ENCODE data around the gene UBL5. TPM values are rescaled to one million over a fixed set of nuclear protein-coding genes. Genes with fewer than 3 reads are reported as not detected.
A peak's percentile ranks its signal among the peaks of the same experiment; 100 is the strongest.
"Not testable (repeated sequence)": the region's sequence is repeated elsewhere in the genome, so short reads cannot be mapped to it uniquely, and the experiment has no call there.

UBL5 gene
- total RNA-seq, 2 donors from 2014 or later: 415 to 506 TPM

DNA sequence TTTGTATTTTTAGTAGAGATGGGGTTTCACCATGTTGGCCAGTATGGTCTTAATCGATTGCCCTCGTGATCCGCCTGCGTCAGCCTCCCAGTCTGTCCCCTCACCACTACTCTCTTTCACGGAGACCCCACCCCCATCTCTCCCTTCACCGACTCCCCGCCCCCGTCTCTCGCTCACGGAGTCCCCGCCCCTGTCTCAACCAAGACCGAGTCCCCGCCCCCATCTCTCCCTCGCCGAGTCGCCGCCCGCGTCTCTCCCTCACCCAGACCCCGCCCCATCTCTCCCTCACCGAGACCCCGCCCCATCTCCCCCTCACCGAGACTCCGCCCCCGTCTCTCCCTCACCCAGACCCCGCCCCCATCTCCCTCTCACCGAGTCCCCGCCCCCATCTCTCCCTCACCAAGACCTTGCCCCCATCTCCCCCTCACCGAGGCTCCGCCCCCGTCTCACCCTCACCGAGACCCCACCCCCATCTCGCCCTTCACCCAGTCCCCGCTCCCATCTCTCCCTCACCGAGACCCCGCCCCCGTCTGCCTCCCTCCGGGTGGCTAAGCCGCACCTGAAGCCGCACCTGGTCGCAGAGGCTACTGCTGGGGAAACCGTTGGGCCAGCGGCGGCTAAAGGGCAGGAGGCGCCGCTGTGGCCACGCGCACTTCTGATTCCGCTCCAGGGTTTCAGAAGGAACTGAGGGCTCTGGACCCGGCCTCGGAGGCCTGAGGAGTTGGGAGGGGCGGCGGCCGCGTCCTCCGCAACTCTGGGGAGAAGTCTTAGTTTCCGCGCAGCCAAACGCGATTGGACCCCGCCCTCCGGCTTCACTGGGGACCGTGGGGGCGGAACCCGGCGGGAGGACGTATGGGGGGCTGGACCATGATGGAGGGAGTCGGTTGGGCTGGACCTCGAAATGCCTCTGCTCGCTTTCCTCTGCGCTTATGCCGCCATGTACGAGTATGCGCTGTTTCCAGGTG is 42.1 kb upstream of the UBL5 start:
- peaks cover 5% of the 10 kb centered on the region for H3K36me3 ChIP-seq (ENCODE audit: control insufficient read depth, insufficient read depth, low read length)
- H3K4me3 Mint-ChIP-seq: peak overlapping the region; percentile 83
- peaks cover 18% of the 10 kb centered on the region for H3K36me3 Mint-ChIP-seq (ENCODE audit: low read depth)
- peaks cover 1% of the 10 kb centered on the region for H3K27me3 Mint-ChIP-seq (ENCODE audit: insufficient read depth)
- peaks cover 10% of the 10 kb centered on the region for H3K4me1 ChIP-seq (ENCODE audit: control insufficient read depth, insufficient read depth, low read length)
- H3K4me3 ChIP-seq (ENCODE audit: low read length): peak overlapping the region; percentile 81
- peak overlapping the region; percentile 93 for H3K27ac ChIP-seq (ENCODE audit: low read depth, low read length)
- H3K27me3 ChIP-seq (ENCODE audit: control insufficient read depth, insufficient read depth, low read length, poor library complexity, severe bottlenecking): no peaks in the 10 kb centered on the region
- H3K27ac Mint-ChIP-seq: peak overlapping the region; percentile 100
- DNase-seq: peak; percentile 100
- H3K9ac ChIP-seq (ENCODE audit: extremely low read depth, low read length, poor library complexity, severe bottlenecking): peak overlapping the region; percentile 97
- TF ChIP-seq, protein P1, sequence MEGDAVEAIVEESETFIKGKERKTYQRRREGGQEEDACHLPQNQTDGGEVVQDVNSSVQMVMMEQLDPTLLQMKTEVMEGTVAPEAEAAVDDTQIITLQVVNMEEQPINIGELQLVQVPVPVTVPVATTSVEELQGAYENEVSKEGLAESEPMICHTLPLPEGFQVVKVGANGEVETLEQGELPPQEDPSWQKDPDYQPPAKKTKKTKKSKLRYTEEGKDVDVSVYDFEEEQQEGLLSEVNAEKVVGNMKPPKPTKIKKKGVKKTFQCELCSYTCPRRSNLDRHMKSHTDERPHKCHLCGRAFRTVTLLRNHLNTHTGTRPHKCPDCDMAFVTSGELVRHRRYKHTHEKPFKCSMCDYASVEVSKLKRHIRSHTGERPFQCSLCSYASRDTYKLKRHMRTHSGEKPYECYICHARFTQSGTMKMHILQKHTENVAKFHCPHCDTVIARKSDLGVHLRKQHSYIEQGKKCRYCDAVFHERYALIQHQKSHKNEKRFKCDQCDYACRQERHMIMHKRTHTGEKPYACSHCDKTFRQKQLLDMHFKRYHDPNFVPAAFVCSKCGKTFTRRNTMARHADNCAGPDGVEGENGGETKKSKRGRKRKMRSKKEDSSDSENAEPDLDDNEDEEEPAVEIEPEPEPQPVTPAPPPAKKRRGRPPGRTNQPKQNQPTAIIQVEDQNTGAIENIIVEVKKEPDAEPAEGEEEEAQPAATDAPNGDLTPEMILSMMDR (conservative IDR thresholded peaks at IDR 0.05): no peak
- WGBS, 2 experiments (ENCODE audit: insufficient coverage in 1 of 2, insufficient read length in 1 of 2): 0% methylated on average over 17 to 59 of the region's 74 CpGs
- peaks cover 6% of the 10 kb centered on the region for H3K9me3 ChIP-seq (ENCODE audit: control insufficient read depth, low read length)
- peaks cover 32% of the 10 kb centered on the region for H3K4me1 Mint-ChIP-seq
- H3K9me3 Mint-ChIP-seq: peaks cover 16% of the 10 kb centered on the region

DNA sequence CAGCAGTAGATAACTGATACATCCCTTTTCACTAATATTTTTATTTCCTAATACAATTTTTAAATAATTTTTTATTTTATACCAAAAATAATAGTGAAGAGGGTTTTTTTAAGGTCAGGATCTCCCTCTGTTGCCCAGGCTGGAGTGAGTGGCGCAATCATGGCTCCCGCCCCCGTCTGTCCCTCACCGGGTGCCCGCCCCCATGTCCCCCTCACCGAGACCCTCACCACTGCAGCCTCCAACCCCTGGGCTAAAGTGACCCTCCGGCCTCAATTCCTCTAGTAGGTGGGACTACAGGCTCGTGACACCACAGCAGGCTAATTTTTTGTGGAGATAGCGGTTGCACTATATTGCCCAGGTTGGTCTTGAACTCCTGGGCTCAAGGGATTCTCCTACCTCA is 41.4 kb upstream of the UBL5 start:
- no peaks in the 10 kb centered on the region for H3K27me3 ChIP-seq (ENCODE audit: control insufficient read depth, insufficient read depth, low read length, poor library complexity, severe bottlenecking)
- no peak overlapping the region for H3K27ac ChIP-seq (ENCODE audit: low read depth, low read length)
- H3K36me3 ChIP-seq (ENCODE audit: control insufficient read depth, insufficient read depth, low read length): peaks cover 5% of the 10 kb centered on the region
- Mint-ChIP-seq H3K4me1 (peaks cover 32% of the 10 kb centered on the region), H3K4me3 (peak overlapping the region; percentile 83), H3K9me3 (peaks cover 16% of the 10 kb centered on the region), H3K27ac (peak overlapping the region; percentile 94), H3K27me3 (ENCODE audit: insufficient read depth) (peaks cover 1% of the 10 kb centered on the region), H3K36me3 (ENCODE audit: low read depth) (peaks cover 15% of the 10 kb centered on the region)
- peaks cover 10% of the 10 kb centered on the region for H3K4me1 ChIP-seq (ENCODE audit: control insufficient read depth, insufficient read depth, low read length)
- TF ChIP-seq, protein P1 (conservative IDR thresholded peaks at IDR 0.05): no peak
- 69 to 98% methylated on average over 3 to 9 of the region's 9 CpGs for WGBS, 2 experiments (ENCODE audit: insufficient coverage in 1 of 2, insufficient read length in 1 of 2)
- DNase-seq: no peak
- peak overlapping the region; percentile 81 for H3K4me3 ChIP-seq (ENCODE audit: low read length)
- peaks cover 6% of the 10 kb centered on the region for H3K9me3 ChIP-seq (ENCODE audit: control insufficient read depth, low read length)
- H3K9ac ChIP-seq (ENCODE audit: extremely low read depth, low read length, poor library complexity, severe bottlenecking): peak overlapping the region; percentile 41

DNA sequence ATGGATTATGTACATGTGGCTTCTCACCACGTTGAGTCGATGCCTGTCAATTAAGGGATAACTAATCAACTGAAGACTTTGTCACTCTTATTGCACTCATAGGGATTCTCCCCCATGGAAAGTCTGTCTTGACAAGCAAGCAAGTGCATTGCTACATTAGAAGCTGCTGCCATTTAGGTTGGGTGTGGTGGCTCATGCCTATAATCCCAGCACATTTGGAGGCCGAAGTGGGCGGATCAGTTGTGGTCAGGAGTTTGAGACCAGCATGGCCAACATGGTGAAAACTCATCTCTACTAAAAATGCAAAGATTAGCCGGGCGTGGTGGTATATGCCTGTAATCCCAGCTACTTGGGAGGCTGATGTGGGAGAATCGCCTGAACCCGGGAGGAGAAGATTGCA is 40.9 kb upstream of the UBL5 start:
- H3K36me3 Mint-ChIP-seq (ENCODE audit: low read depth): peaks cover 15% of the 10 kb centered on the region
- Histone ChIP-seq H3K4me1 (ENCODE audit: control insufficient read depth, insufficient read depth, low read length) (peaks cover 10% of the 10 kb centered on the region), H3K36me3 (ENCODE audit: control insufficient read depth, insufficient read depth, low read length) (peaks cover 5% of the 10 kb centered on the region), H3K4me3 (ENCODE audit: low read length) (peak overlapping the region; percentile 81), H3K27ac (ENCODE audit: low read depth, low read length) (no peak overlapping the region), H3K27me3 (ENCODE audit: control insufficient read depth, insufficient read depth, low read length, poor library complexity, severe bottlenecking) (no peaks in the 10 kb centered on the region), H3K9ac (ENCODE audit: extremely low read depth, low read length, poor library complexity, severe bottlenecking) (no peak overlapping the region), H3K9me3 (ENCODE audit: control insufficient read depth, low read length) (peaks cover 6% of the 10 kb centered on the region)
- no peak overlapping the region for H3K27ac Mint-ChIP-seq
- peaks cover 1% of the 10 kb centered on the region for H3K27me3 Mint-ChIP-seq (ENCODE audit: insufficient read depth)
- peaks cover 34% of the 10 kb centered on the region for H3K4me1 Mint-ChIP-seq
- WGBS, 2 experiments (ENCODE audit: insufficient coverage in 1 of 2, insufficient read length in 1 of 2): 94 to 96% methylated on average over 7 to 8 of the region's 8 CpGs
- H3K9me3 Mint-ChIP-seq: peaks cover 16% of the 10 kb centered on the region
- H3K4me3 Mint-ChIP-seq: peak overlapping the region; percentile 83
- no peak for DNase-seq
- TF ChIP-seq, protein P1 (conservative IDR thresholded peaks at IDR 0.05): no peak

DNA sequence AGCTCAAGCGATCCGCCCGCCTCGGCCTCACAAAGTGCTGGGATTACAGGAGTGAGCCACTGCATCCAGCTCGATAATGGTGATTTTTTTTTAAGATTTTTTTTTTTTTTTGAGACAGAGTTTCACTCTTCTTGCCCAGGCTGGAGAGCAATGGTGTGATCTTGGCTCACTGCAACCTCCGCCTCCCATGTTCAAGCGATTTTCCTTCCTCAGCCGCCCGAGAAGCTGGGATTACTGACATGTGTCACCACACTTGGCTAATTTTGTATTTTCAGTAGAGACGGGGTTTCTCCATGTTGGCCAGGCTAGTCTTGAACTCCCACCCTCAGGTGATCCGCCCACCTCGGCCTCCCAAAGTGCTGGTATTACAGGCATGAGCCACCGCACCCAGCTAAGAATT is 39.1 kb upstream of the UBL5 start:
- not testable (repeated sequence) for H3K4me3 Mint-ChIP-seq; H3K36me3 ChIP-seq (ENCODE audit: control insufficient read depth, insufficient read depth, low read length); H3K27me3 Mint-ChIP-seq (ENCODE audit: insufficient read depth); H3K27ac Mint-ChIP-seq; H3K27me3 ChIP-seq (ENCODE audit: control insufficient read depth, insufficient read depth, low read length, poor library complexity, severe bottlenecking); H3K9ac ChIP-seq (ENCODE audit: extremely low read depth, low read length, poor library complexity, severe bottlenecking); H3K27ac ChIP-seq (ENCODE audit: low read depth, low read length); H3K36me3 Mint-ChIP-seq (ENCODE audit: low read depth); H3K9me3 ChIP-seq (ENCODE audit: control insufficient read depth, low read length); H3K4me3 ChIP-seq (ENCODE audit: low read length); DNase-seq
- Mint-ChIP-seq H3K4me1 (peaks cover 34% of the 10 kb centered on the region), H3K9me3 (peaks cover 16% of the 10 kb centered on the region)
- peaks cover 10% of the 10 kb centered on the region for H3K4me1 ChIP-seq (ENCODE audit: control insufficient read depth, insufficient read depth, low read length)
- WGBS, 2 experiments (ENCODE audit: insufficient coverage in 1 of 2, insufficient read length in 1 of 2): 89 to 97% methylated on average over 13 of the region's 13 CpGs
